Activated T-helper 17 cell treated with anti-CD3 and anti-CD28 coated beads, Interleukin-2, amount 50 U/mL, for 72 hours (primary cell): ENCODE results near the gene ZBTB45. TPM values are rescaled to one million over a fixed set of nuclear protein-coding genes. Genes with fewer than 3 reads are reported as not detected.
A peak's percentile ranks its signal among the peaks of the same experiment; 100 is the strongest.

Experiments
- ATAC-seq: fragments of 150-1000 bp; cut with Tn5 transposase; replicated peaks from 2 replicates; pipeline ENCODE4 v1.10.0; 2021; ENCODE audit warnings: mild to moderate bottlenecking, moderate library complexity
- H3K27ac Mint-ChIP-seq: one replicate; pipeline ENCODE4 v1.8.0; 2022; ENCODE audit warnings: mixed read lengths
- H3K27me3 Mint-ChIP-seq: one replicate; pipeline ENCODE4 v1.8.0; 2022; ENCODE audit warnings: mixed read lengths
- H3K36me3 Mint-ChIP-seq: one replicate; pipeline ENCODE4 v1.8.0; 2022; ENCODE audit warnings: low read depth, mild to moderate bottlenecking, mixed read lengths
- H3K4me1 Mint-ChIP-seq: one replicate; pipeline ENCODE4 v1.8.0; 2022; ENCODE audit warnings: mixed read lengths
- H3K4me3 Mint-ChIP-seq: one replicate; pipeline ENCODE4 v1.8.0; 2022; ENCODE audit warnings: mild to moderate bottlenecking, mixed read lengths
- H3K9me3 Mint-ChIP-seq: one replicate; pipeline ENCODE4 v1.8.0; 2022; ENCODE audit warnings: mixed read lengths
- total RNA-seq, 2 donors: library from RNA; stranded (reverse); gene quantifications; one replicate each; pipeline ENCODE4 v1.2.3, GENCODE V29; 2022

ZBTB45 gene
- total RNA-seq, 2 donors from 2014 or later = 11.0 to 14.3 TPM

GRCh38 chr19:58558066-58558622 lies 38.5 kb upstream of the ZBTB45 start, which contains the start of gene UBE2M:
TSS of gene UBE2M (minus strand) at chr19:58558611. CDS start at chr19:58558381, 230 bp downstream.
- H3K27ac Mint-ChIP-seq = peak within 1 kb of the TSS; percentile 100
- peak within 1 kb of the TSS; percentile 100 for H3K4me3 Mint-ChIP-seq
- H3K9me3 Mint-ChIP-seq = no peaks in the 10 kb centered on the region
- no peaks in the 10 kb centered on the region for H3K27me3 Mint-ChIP-seq
- peaks cover 66% of the 10 kb centered on the region for H3K36me3 Mint-ChIP-seq
- H3K4me1 Mint-ChIP-seq = peaks cover 28% of the 10 kb centered on the region
- peak; percentile 9 for ATAC-seq

GRCh38 chr19:58557221-58558065 lies 37.8 kb upstream of the ZBTB45 start:
- ATAC-seq = no peak
- Mint-ChIP-seq H3K27ac (peak overlapping the region; percentile 100), H3K9me3 (no peaks in the 10 kb centered on the region), H3K4me1 (peaks cover 33% of the 10 kb centered on the region), H3K36me3 (peaks cover 72% of the 10 kb centered on the region), H3K27me3 (no peaks in the 10 kb centered on the region), H3K4me3 (peak overlapping the region; percentile 100)

GRCh38 chr19:58556622-58557220 lies 37.1 kb upstream of the ZBTB45 start:
- no peaks in the 10 kb centered on the region for H3K9me3 Mint-ChIP-seq
- H3K4me3 Mint-ChIP-seq = peak overlapping the region; percentile 100
- ATAC-seq = no peak
- H3K4me1 Mint-ChIP-seq = peaks cover 33% of the 10 kb centered on the region
- H3K36me3 Mint-ChIP-seq = peaks cover 77% of the 10 kb centered on the region
- no peaks in the 10 kb centered on the region for H3K27me3 Mint-ChIP-seq
- peak overlapping the region; percentile 100 for H3K27ac Mint-ChIP-seq

- no peak for ATAC-seq
- H3K4me1 Mint-ChIP-seq = peaks cover 29% of the 10 kb centered on the region
These were observed 36.5 kb upstream of the ZBTB45 start for GRCh38 chr19:58555920-58556621.

GRCh38 chr19:58555369-58555885 lies 35.8 kb upstream of the ZBTB45 start:
- peaks cover 29% of the 10 kb centered on the region for H3K4me1 Mint-ChIP-seq
- peak overlapping the region; percentile 100 for H3K4me3 Mint-ChIP-seq
- peaks cover 88% of the 10 kb centered on the region for H3K36me3 Mint-ChIP-seq
- H3K27me3 Mint-ChIP-seq = no peaks in the 10 kb centered on the region
- no peak for ATAC-seq
- no peaks in the 10 kb centered on the region for H3K9me3 Mint-ChIP-seq
- H3K27ac Mint-ChIP-seq = peak overlapping the region; percentile 100

More at GRCh38 chr19:58555920-58556621, 36.5 kb upstream of the ZBTB45 start:
- H3K9me3 Mint-ChIP-seq = no peaks in the 10 kb centered on the region
- H3K36me3 Mint-ChIP-seq = peaks cover 81% of the 10 kb centered on the region
- H3K4me3 Mint-ChIP-seq = peak overlapping the region; percentile 100
- no peaks in the 10 kb centered on the region for H3K27me3 Mint-ChIP-seq
- peak overlapping the region; percentile 100 for H3K27ac Mint-ChIP-seq

- Mint-ChIP-seq H3K27me3 (no peaks in the 10 kb centered on the region), H3K4me1 (peaks cover 29% of the 10 kb centered on the region), H3K9me3 (no peaks in the 10 kb centered on the region), H3K27ac (peak within 1 kb of the TSS; percentile 100), H3K4me3 (peak within 1 kb of the TSS; percentile 100), H3K36me3 (peaks cover 95% of the 10 kb centered on the region)
- ATAC-seq = peak; percentile 42
These were observed 35.1 kb upstream of the ZBTB45 start, which contains the start of gene CHMP2A for GRCh38 chr19:58554494-58555368. TSS of gene CHMP2A (minus strand) at chr19:58555105. CDS start at chr19:58554212, 893 bp downstream.

GRCh38 chr19:58553799-58554493 lies 34.3 kb upstream of the ZBTB45 start:
- Mint-ChIP-seq H3K27me3 (no peaks in the 10 kb centered on the region), H3K4me1 (peaks cover 29% of the 10 kb centered on the region), H3K4me3 (peak overlapping the region; percentile 100), H3K9me3 (no peaks in the 10 kb centered on the region), H3K27ac (peak overlapping the region; percentile 100), H3K36me3 (peaks cover 98% of the 10 kb centered on the region)
- ATAC-seq = no peak

- Mint-ChIP-seq H3K4me1 (peaks cover 33% of the 10 kb centered on the region), H3K36me3 (peaks cover 100% of the 10 kb centered on the region), H3K27me3 (no peaks in the 10 kb centered on the region), H3K27ac (peak overlapping the region; percentile 10), H3K9me3 (no peaks in the 10 kb centered on the region), H3K4me3 (peak overlapping the region; percentile 1)
- ATAC-seq = no peak
These were observed 33.0 kb upstream of the ZBTB45 start for GRCh38 chr19:58552655-58553054.

- H3K9me3 Mint-ChIP-seq = no peaks in the 10 kb centered on the region
- ATAC-seq = no peak
- H3K36me3 Mint-ChIP-seq = peaks cover 100% of the 10 kb centered on the region
- no peaks in the 10 kb centered on the region for H3K27me3 Mint-ChIP-seq
- H3K4me1 Mint-ChIP-seq = peaks cover 29% of the 10 kb centered on the region
- H3K27ac Mint-ChIP-seq = peak overlapping the region; percentile 10
- no peak overlapping the region for H3K4me3 Mint-ChIP-seq
These were observed 32.2 kb upstream of the ZBTB45 start for GRCh38 chr19:58551577-58552471.

- no peaks in the 10 kb centered on the region for H3K27me3 Mint-ChIP-seq
- H3K4me1 Mint-ChIP-seq = peaks cover 31% of the 10 kb centered on the region
- H3K27ac Mint-ChIP-seq = peak overlapping the region; percentile 28
- peaks cover 100% of the 10 kb centered on the region for H3K36me3 Mint-ChIP-seq
- no peak for ATAC-seq
- H3K9me3 Mint-ChIP-seq = no peaks in the 10 kb centered on the region
- H3K4me3 Mint-ChIP-seq = no peak overlapping the region
These were observed 31.5 kb upstream of the ZBTB45 start for GRCh38 chr19:58551123-58551497.

- no peak for ATAC-seq
- peaks cover 36% of the 10 kb centered on the region for H3K4me1 Mint-ChIP-seq
- H3K4me3 Mint-ChIP-seq = no peak overlapping the region
- no peaks in the 10 kb centered on the region for H3K9me3 Mint-ChIP-seq
- H3K27me3 Mint-ChIP-seq = no peaks in the 10 kb centered on the region
- H3K36me3 Mint-ChIP-seq = peaks cover 100% of the 10 kb centered on the region
- H3K27ac Mint-ChIP-seq = peak overlapping the region; percentile 28
These were observed 30.9 kb upstream of the ZBTB45 start for GRCh38 chr19:58550362-58551122.
